Astrocyte (in vitro differentiated cells and primary cell): ENCODE results near the gene PLPP4. TPM values are rescaled to one million over a fixed set of nuclear protein-coding genes. Genes with fewer than 3 reads are reported as not detected.

Source experiments
- DNase-seq: peaks from one replicate; pipeline ENCODE4 v3.0.0-alpha.2; 2010; ENCODE audit warnings: low read depth
- FAIRE-seq: peaks from 2 replicates; lab custom pipeline; 2011; peaks lifted over from hg19 to GRCh38; lab: Jason Lieb, UNC
- H2AFZ ChIP-seq: 2 replicates; pipeline ENCODE4 v1.6.0; 2012; ENCODE audit warnings: low read depth, low read length, inconsistent platforms
- H3K27ac ChIP-seq: 2 replicates; pipeline ENCODE4 v1.5.1; 2011; ENCODE audit warnings: low read depth, low read length, inconsistent platforms
- H3K27me3 ChIP-seq: 2 replicates; pipeline ENCODE4 v1.6.0; 2011; ENCODE audit warnings: low read length, inconsistent platforms; ENCODE audit not compliant: insufficient read depth
- H3K36me3 ChIP-seq: 2 replicates; pipeline ENCODE4 v1.5.1; 2011; ENCODE audit warnings: low read length, inconsistent platforms; ENCODE audit not compliant: insufficient read depth
- H3K4me1 ChIP-seq: 2 replicates; pipeline ENCODE4 v1.5.1; 2011; ENCODE audit warnings: low read length, inconsistent platforms; ENCODE audit not compliant: insufficient read depth
- H3K4me2 ChIP-seq: 2 replicates; pipeline ENCODE4 v1.6.0; 2012; ENCODE audit warnings: low read length, inconsistent platforms
- H3K4me3 ChIP-seq: 2 replicates; pipeline ENCODE4 v1.5.1; 2011; ENCODE audit warnings: low read depth, mild to moderate bottlenecking, low read length, inconsistent platforms; ENCODE audit not compliant: insufficient read depth
- H3K79me2 ChIP-seq: 2 replicates; pipeline ENCODE4 v1.6.0; 2012; ENCODE audit warnings: mild to moderate bottlenecking, low read length, inconsistent platforms; ENCODE audit not compliant: insufficient read depth
- H3K9ac ChIP-seq: 2 replicates; pipeline ENCODE4 v1.6.0; 2012; ENCODE audit warnings: mild to moderate bottlenecking, low read length, inconsistent platforms
- H3K9me3 ChIP-seq: 2 replicates; pipeline ENCODE4 v1.5.1; 2012; ENCODE audit warnings: low read depth, mild to moderate bottlenecking, low read length, inconsistent platforms; ENCODE audit not compliant: insufficient read depth
- H4K20me1 ChIP-seq: 2 replicates; pipeline ENCODE4 v1.6.0; 2012; ENCODE audit warnings: low read length, inconsistent platforms; ENCODE audit not compliant: insufficient read depth
- H3K27ac Mint-ChIP-seq: one replicate; pipeline ENCODE4 v1.8.0; 2021; ENCODE audit warnings: mild to moderate bottlenecking, mixed read lengths; ENCODE audit not compliant: unreplicated experiment
- H3K27me3 Mint-ChIP-seq: one replicate; pipeline ENCODE4 v1.8.0; 2021; ENCODE audit warnings: low read depth, mixed read lengths; ENCODE audit not compliant: unreplicated experiment
- H3K36me3 Mint-ChIP-seq: one replicate; pipeline ENCODE4 v1.8.0; 2021; ENCODE audit warnings: low read depth, mixed read lengths; ENCODE audit not compliant: unreplicated experiment
- H3K4me1 Mint-ChIP-seq: one replicate; pipeline ENCODE4 v1.8.0; 2021; ENCODE audit warnings: low read depth, mixed read lengths; ENCODE audit not compliant: unreplicated experiment
- H3K4me3 Mint-ChIP-seq: one replicate; pipeline ENCODE4 v1.8.0; 2021; ENCODE audit warnings: mild to moderate bottlenecking, moderate library complexity, mixed read lengths; ENCODE audit not compliant: unreplicated experiment
- H3K9me3 Mint-ChIP-seq: one replicate; pipeline ENCODE4 v1.8.0; 2021; ENCODE audit warnings: mild to moderate bottlenecking, mixed read lengths; ENCODE audit not compliant: unreplicated experiment
- CTCF ChIP-seq: IDR thresholded peaks from 2 replicates; pipeline ENCODE4 v1.5.1; 2011; ENCODE audit warnings: low read depth, mild to moderate bottlenecking, inconsistent platforms, low read length, moderate library complexity; ENCODE audit not compliant: insufficient read depth
- EZH2 ChIP-seq: IDR thresholded peaks from 2 replicates; pipeline ENCODE4 v1.6.1; 2012; ENCODE audit warnings: mild to moderate bottlenecking, low read length, inconsistent platforms; ENCODE audit not compliant: insufficient read depth
- total RNA-seq: library from RNA; stranded (reverse); gene quantifications from 2 replicates; pipeline ENCODE4 v1.2.1, GENCODE V29; 2021

The PLPP4 gene
- total RNA-seq, 1 donor from 2014 or later: 44.1 TPM

GRCh38 chr10:120607710-120608703 is 151.0 kb downstream of the PLPP4 start:
- Histone ChIP-seq H3K4me3 (no peak overlapping the region), H4K20me1 (no peaks in the 10 kb centered on the region), H3K4me2 (peak overlapping the region; percentile 47), H3K4me1 (peaks cover 15% of the 10 kb centered on the region), H3K27ac (peak overlapping the region; percentile 78), H3K9ac (peak overlapping the region; percentile 3), H2AFZ (no peak overlapping the region), H3K36me3 (no peaks in the 10 kb centered on the region), H3K79me2 (no peaks in the 10 kb centered on the region), H3K27me3 (no peaks in the 10 kb centered on the region), H3K9me3 (no peaks in the 10 kb centered on the region)
- Mint-ChIP-seq H3K27ac (peak overlapping the region; percentile 92), H3K27me3 (no peaks in the 10 kb centered on the region), H3K4me3 (no peak overlapping the region), H3K9me3 (peaks cover 2% of the 10 kb centered on the region), H3K4me1 (peaks cover 16% of the 10 kb centered on the region), H3K36me3 (no peaks in the 10 kb centered on the region)
- TF ChIP-seq EZH2: no peak
- no peak for TF ChIP-seq CTCF
- no peak for FAIRE-seq
- DNase-seq: peak; percentile 55

- Histone ChIP-seq H3K79me2 (no peaks in the 10 kb centered on the region), H3K9me3 (no peaks in the 10 kb centered on the region), H3K4me2 (no peak overlapping the region), H3K27me3 (no peaks in the 10 kb centered on the region), H3K9ac (no peak overlapping the region), H2AFZ (no peak overlapping the region), H3K36me3 (no peaks in the 10 kb centered on the region), H3K27ac (no peak overlapping the region), H4K20me1 (no peaks in the 10 kb centered on the region), H3K4me1 (peaks cover 15% of the 10 kb centered on the region), H3K4me3 (no peak overlapping the region)
- DNase-seq (no peak), FAIRE-seq (no peak)
- peaks cover 16% of the 10 kb centered on the region for H3K4me1 Mint-ChIP-seq
- H3K4me3 Mint-ChIP-seq: no peak overlapping the region
- peaks cover 2% of the 10 kb centered on the region for H3K9me3 Mint-ChIP-seq
- H3K27ac Mint-ChIP-seq: no peak overlapping the region
- no peaks in the 10 kb centered on the region for H3K27me3 Mint-ChIP-seq
- no peak for TF ChIP-seq CTCF
- no peak for TF ChIP-seq EZH2
- no peaks in the 10 kb centered on the region for H3K36me3 Mint-ChIP-seq
Measured at GRCh38 chr10:120609006-120609405, 152.0 kb downstream of the PLPP4 start.

GRCh38 chr10:120610791-120611190 is 153.8 kb downstream of the PLPP4 start:
- peaks cover 4% of the 10 kb centered on the region for H3K9me3 Mint-ChIP-seq
- H3K27ac Mint-ChIP-seq: no peak overlapping the region
- FAIRE-seq (no peak), DNase-seq (no peak)
- no peaks in the 10 kb centered on the region for H3K36me3 Mint-ChIP-seq
- Histone ChIP-seq H3K9me3 (no peaks in the 10 kb centered on the region), H3K4me2 (no peak overlapping the region), H3K27ac (no peak overlapping the region), H3K4me3 (no peak overlapping the region), H3K4me1 (peaks cover 15% of the 10 kb centered on the region), H3K27me3 (no peaks in the 10 kb centered on the region), H4K20me1 (no peaks in the 10 kb centered on the region), H2AFZ (no peak overlapping the region), H3K79me2 (no peaks in the 10 kb centered on the region), H3K9ac (no peak overlapping the region), H3K36me3 (no peaks in the 10 kb centered on the region)
- TF ChIP-seq EZH2 (no peak), CTCF (no peak)
- peaks cover 12% of the 10 kb centered on the region for H3K4me1 Mint-ChIP-seq
- H3K27me3 Mint-ChIP-seq: no peaks in the 10 kb centered on the region
- H3K4me3 Mint-ChIP-seq: no peak overlapping the region
